ENCODE measurements around the gene UTP11.

The UTP11 gene

GRCh38 chr1:38026592-38027200 lies 14.2 kb downstream of the UTP11 start:
- CTCF ChIA-PET: interaction anchor here (1.0 to 6.6 kb wide), 23 partner anchors 8 to 811 kb away, joined by 3 to 58 read pairs (median 4); partner anchors contain the start of genes POU3F1 and UTP11
- POLR2A ChIA-PET: interaction anchor here (0.5 kb wide), 1 partner anchor 834 kb away, joined by 3 read pairs; no protein-coding TSS in a partner anchor
- peak; percentile 61 for DNase-seq (ENCODE audit: extremely low spot score)
- TF ChIP-seq CTCF (IDR thresholded peaks at IDR 0.05; ENCODE audit: control extremely low read depth, extremely low read depth, low read depth, missing control alignments): peak; percentile 71

- ChIA-PET CTCF (interaction anchor here (0.9 to 6.6 kb wide), 27 partner anchors 9 to 810 kb away, joined by 3 to 58 read pairs (median 4); partner anchors contain the start of genes POU3F1 and UTP11), POLR2A (interaction anchor here (0.5 to 1.1 kb wide), 3 partner anchors 15 to 833 kb away, joined by 3 to 7 read pairs (median 3); partner anchors contain the start of gene UTP11)
- TF ChIP-seq CTCF (IDR thresholded peaks at IDR 0.05; ENCODE audit: control extremely low read depth, extremely low read depth, low read depth, missing control alignments): no peak
- no peak for DNase-seq (ENCODE audit: extremely low spot score)
Observed at GRCh38 chr1:38027201-38028104, 14.9 kb downstream of the UTP11 start.

- no peak for TF ChIP-seq CTCF (IDR thresholded peaks at IDR 0.05; ENCODE audit: control extremely low read depth, extremely low read depth, low read depth, missing control alignments)
- ChIA-PET CTCF (interaction anchor here (0.9 to 6.6 kb wide), 17 partner anchors 9 to 807 kb away, joined by 3 to 58 read pairs (median 7); partner anchors contain the start of gene UTP11), POLR2A (interaction anchor here (0.7 to 1.1 kb wide), 2 partner anchors 15 to 23 kb away, joined by 3 to 7 read pairs; partner anchors contain the start of gene UTP11)
- peak; percentile 84 for DNase-seq (ENCODE audit: extremely low spot score)
Observed at GRCh38 chr1:38028105-38028591, 15.6 kb downstream of the UTP11 start.

- no peak for TF ChIP-seq CTCF (IDR thresholded peaks at IDR 0.05; ENCODE audit: control extremely low read depth, extremely low read depth, low read depth, missing control alignments)
- POLR2A ChIA-PET: interaction anchor here (0.7 kb wide), 1 partner anchor 22 kb away, joined by 3 read pairs; no protein-coding TSS in a partner anchor
- no peak for DNase-seq (ENCODE audit: extremely low spot score)
- CTCF ChIA-PET: interaction anchor here (1.1 to 6.6 kb wide), 8 partner anchors 9 to 804 kb away, joined by 3 to 58 read pairs (median 20); partner anchors contain the start of gene UTP11
Observed at GRCh38 chr1:38028671-38029070, 16.1 kb downstream of the UTP11 start.

GRCh38 chr1:38029081-38029681 lies 16.6 kb downstream of the UTP11 start:
- DNase-seq (ENCODE audit: extremely low spot score): no peak
- ChIA-PET CTCF (interaction anchor here (1.0 to 6.6 kb wide), 5 partner anchors 8 to 804 kb away, joined by 3 to 58 read pairs (median 13); partner anchors contain the start of gene UTP11), POLR2A (interaction anchor here (0.6 kb wide), 1 partner anchor 179 kb away, joined by 9 read pairs; no protein-coding TSS in a partner anchor)
- no peak for TF ChIP-seq CTCF (IDR thresholded peaks at IDR 0.05; ENCODE audit: control extremely low read depth, extremely low read depth, low read depth, missing control alignments)
